NT2/D1 (cell line): ENCODE measurements around the gene PARL.

Experiments used
- DNase-seq: peaks from one replicate; pipeline ENCODE4 v3.0.0-alpha.2; 2011; ENCODE audit warnings: low read depth, low spot score
- H3K27me3 ChIP-seq: 2 replicates; pipeline ENCODE4 v1.6.0; 2011; ENCODE audit warnings: mild to moderate bottlenecking; ENCODE audit not compliant: insufficient read length, insufficient read depth
- H3K36me3 ChIP-seq: 2 replicates; pipeline ENCODE4 v1.6.1; 2011; ENCODE audit warnings: mild to moderate bottlenecking, low read length, mixed read lengths; ENCODE audit not compliant: insufficient read depth, insufficient read length
- H3K4me1 ChIP-seq: 2 replicates; pipeline ENCODE4 v1.5.1; 2011; ENCODE audit not compliant: insufficient read depth, insufficient read length
- H3K4me3 ChIP-seq: 2 replicates; pipeline ENCODE4 v1.5.1; 2011; ENCODE audit warnings: low read depth; ENCODE audit not compliant: insufficient read length
- H3K9ac ChIP-seq: 2 replicates; pipeline ENCODE4 v1.6.0; 2011; ENCODE audit warnings: low read depth; ENCODE audit not compliant: insufficient read length
- H3K9me3 ChIP-seq: 2 replicates; pipeline ENCODE4 v1.5.1; 2011; ENCODE audit warnings: mild to moderate bottlenecking, low read length; ENCODE audit not compliant: insufficient read depth
- SUZ12 ChIP-seq: IDR thresholded peaks from 2 replicates; pipeline ENCODE4 v1.6.1; 2011; ENCODE audit not compliant: insufficient read length, insufficient read depth; ENCODE audit errors: extremely low read depth
- YY1 ChIP-seq: IDR thresholded peaks from 2 replicates; pipeline ENCODE4 v1.6.1; 2011; ENCODE audit not compliant: insufficient read length, insufficient read depth
- ZNF274 ChIP-seq: IDR thresholded peaks from 2 replicates; pipeline ENCODE4 v1.6.1; 2011; ENCODE audit warnings: mild to moderate bottlenecking, low read depth, low read length

The PARL gene

GRCh38 chr3:183816681-183817510 lies 67.8 kb downstream of the PARL start:
- no peak overlapping the region for H3K9ac ChIP-seq
- H3K36me3 ChIP-seq, result peaks cover 34% of the 10 kb centered on the region
- no peaks in the 10 kb centered on the region for H3K4me1 ChIP-seq
- no peaks in the 10 kb centered on the region for H3K9me3 ChIP-seq
- TF ChIP-seq YY1 (no peak), ZNF274 (no peak), SUZ12 (no peak)
- no peaks in the 10 kb centered on the region for H3K27me3 ChIP-seq
- no peak for DNase-seq
- H3K4me3 ChIP-seq, result no peak overlapping the region

- Histone ChIP-seq H3K9ac (no peak overlapping the region), H3K4me1 (no peaks in the 10 kb centered on the region), H3K27me3 (no peaks in the 10 kb centered on the region), H3K36me3 (peaks cover 42% of the 10 kb centered on the region), H3K4me3 (no peak overlapping the region), H3K9me3 (no peaks in the 10 kb centered on the region)
- DNase-seq, result no peak
- no peak for TF ChIP-seq YY1
- no peak for TF ChIP-seq ZNF274
- TF ChIP-seq SUZ12, result no peak
Measured at GRCh38 chr3:183815951-183816475, 68.7 kb downstream of the PARL start.

GRCh38 chr3:183815563-183815940 lies 69.1 kb downstream of the PARL start:
- TF ChIP-seq YY1 (no peak), SUZ12 (no peak), ZNF274 (no peak)
- Histone ChIP-seq H3K4me1 (no peaks in the 10 kb centered on the region), H3K27me3 (no peaks in the 10 kb centered on the region), H3K9ac (no peak overlapping the region), H3K4me3 (no peak overlapping the region), H3K9me3 (no peaks in the 10 kb centered on the region), H3K36me3 (peaks cover 47% of the 10 kb centered on the region)
- DNase-seq, result no peak

GRCh38 chr3:183814240-183814639 lies 70.4 kb downstream of the PARL start:
- TF ChIP-seq ZNF274 (no peak), SUZ12 (no peak), YY1 (no peak)
- Histone ChIP-seq H3K27me3 (no peaks in the 10 kb centered on the region), H3K9ac (no peak overlapping the region), H3K4me1 (no peaks in the 10 kb centered on the region), H3K36me3 (peaks cover 60% of the 10 kb centered on the region), H3K9me3 (no peaks in the 10 kb centered on the region), H3K4me3 (no peak overlapping the region)
- DNase-seq, result no peak

- peaks cover 72% of the 10 kb centered on the region for H3K36me3 ChIP-seq
- no peak overlapping the region for H3K4me3 ChIP-seq
- no peak for DNase-seq
- no peaks in the 10 kb centered on the region for H3K27me3 ChIP-seq
- no peaks in the 10 kb centered on the region for H3K9me3 ChIP-seq
- TF ChIP-seq ZNF274 (no peak), SUZ12 (no peak), YY1 (no peak)
- no peaks in the 10 kb centered on the region for H3K4me1 ChIP-seq
- no peak overlapping the region for H3K9ac ChIP-seq
Measured at GRCh38 chr3:183812761-183813445, 71.8 kb downstream of the PARL start.

GRCh38 chr3:183811638-183812037 lies 73.0 kb downstream of the PARL start:
- Histone ChIP-seq H3K27me3 (no peaks in the 10 kb centered on the region), H3K9ac (no peak overlapping the region), H3K4me1 (no peaks in the 10 kb centered on the region), H3K4me3 (no peak overlapping the region), H3K36me3 (peaks cover 78% of the 10 kb centered on the region), H3K9me3 (no peaks in the 10 kb centered on the region)
- no peak for TF ChIP-seq ZNF274
- TF ChIP-seq YY1, result no peak
- TF ChIP-seq SUZ12, result no peak
- no peak for DNase-seq
